ENCODE results near the gene VWA5A. TPM values are rescaled to one million over a fixed set of nuclear protein-coding genes. Genes with fewer than 3 reads are reported as not detected.

Gene VWA5A
- polyA plus RNA-seq, 1 of the 3 experiments (the other 2 are of a cell fraction), result 7.6 TPM

DNA sequence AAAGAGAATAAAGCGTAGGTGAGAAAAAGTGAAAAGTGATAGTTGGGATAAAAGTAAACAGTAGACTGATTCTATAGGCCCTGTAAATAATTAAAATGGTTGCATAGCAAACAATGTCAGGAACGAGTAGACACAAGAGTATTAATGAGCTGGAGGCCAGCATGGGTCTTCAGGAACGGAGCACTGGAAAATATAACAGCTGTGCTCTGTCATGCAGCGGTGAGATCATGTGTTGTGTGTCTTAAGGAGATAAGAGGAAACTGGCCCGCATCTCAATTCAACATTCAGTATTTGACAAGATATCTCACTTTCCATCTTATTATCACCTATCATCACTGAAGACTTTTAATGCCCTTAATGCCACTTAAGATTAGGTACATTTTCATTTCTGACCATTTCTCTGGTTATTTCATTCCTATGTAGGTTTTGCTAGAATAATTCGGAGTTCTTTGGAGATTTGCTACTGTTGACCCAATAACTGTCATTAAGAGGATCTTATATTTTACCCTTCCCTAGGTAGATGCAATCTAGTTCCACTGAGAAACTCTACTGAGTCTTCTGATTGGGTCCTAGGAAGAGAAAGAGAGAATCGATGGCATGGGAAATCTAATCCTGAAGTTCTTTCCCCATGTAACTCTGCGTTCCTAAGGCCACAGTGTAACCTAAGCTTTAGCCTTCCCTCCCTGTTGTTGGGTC lies 35.5 kb upstream of the VWA5A start (continued):
- TF ChIP-seq, protein P1, sequence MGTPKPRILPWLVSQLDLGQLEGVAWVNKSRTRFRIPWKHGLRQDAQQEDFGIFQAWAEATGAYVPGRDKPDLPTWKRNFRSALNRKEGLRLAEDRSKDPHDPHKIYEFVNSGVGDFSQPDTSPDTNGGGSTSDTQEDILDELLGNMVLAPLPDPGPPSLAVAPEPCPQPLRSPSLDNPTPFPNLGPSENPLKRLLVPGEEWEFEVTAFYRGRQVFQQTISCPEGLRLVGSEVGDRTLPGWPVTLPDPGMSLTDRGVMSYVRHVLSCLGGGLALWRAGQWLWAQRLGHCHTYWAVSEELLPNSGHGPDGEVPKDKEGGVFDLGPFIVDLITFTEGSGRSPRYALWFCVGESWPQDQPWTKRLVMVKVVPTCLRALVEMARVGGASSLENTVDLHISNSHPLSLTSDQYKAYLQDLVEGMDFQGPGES (IDR thresholded peaks at IDR 0.05; ENCODE audit: low read depth, low read length), result no peak
- no peak for TF ChIP-seq SIN3A (IDR thresholded peaks at IDR 0.05; ENCODE audit: borderline replicate concordance, low read depth, low read length)
- no peak for TF ChIP-seq EZH2phosphoT487 (IDR thresholded peaks at IDR 0.05; ENCODE audit: borderline replicate concordance, low read depth)
- TF ChIP-seq RXRA (IDR thresholded peaks at IDR 0.05; ENCODE audit: borderline replicate concordance, low read depth), result no peak
- TF ChIP-seq POLR2AphosphoS5 (IDR thresholded peaks at IDR 0.05; ENCODE audit: low read depth, low read length), result no peak
- no peak for TF ChIP-seq MXI1 (IDR thresholded peaks at IDR 0.05; ENCODE audit: low read depth, low read length)
- TF ChIP-seq, protein P2, sequence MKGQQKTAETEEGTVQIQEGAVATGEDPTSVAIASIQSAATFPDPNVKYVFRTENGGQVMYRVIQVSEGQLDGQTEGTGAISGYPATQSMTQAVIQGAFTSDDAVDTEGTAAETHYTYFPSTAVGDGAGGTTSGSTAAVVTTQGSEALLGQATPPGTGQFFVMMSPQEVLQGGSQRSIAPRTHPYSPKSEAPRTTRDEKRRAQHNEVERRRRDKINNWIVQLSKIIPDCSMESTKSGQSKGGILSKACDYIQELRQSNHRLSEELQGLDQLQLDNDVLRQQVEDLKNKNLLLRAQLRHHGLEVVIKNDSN (IDR thresholded peaks at IDR 0.05; ENCODE audit: borderline replicate concordance, low read depth), result no peak
- no peak for TF ChIP-seq RFX5 (IDR thresholded peaks at IDR 0.05; ENCODE audit: low read length)
- TF ChIP-seq FOXM1 (IDR thresholded peaks at IDR 0.05; ENCODE audit: low read depth), result no peak
- no peak for TF ChIP-seq TCF12 (IDR thresholded peaks at IDR 0.05)

DNA sequence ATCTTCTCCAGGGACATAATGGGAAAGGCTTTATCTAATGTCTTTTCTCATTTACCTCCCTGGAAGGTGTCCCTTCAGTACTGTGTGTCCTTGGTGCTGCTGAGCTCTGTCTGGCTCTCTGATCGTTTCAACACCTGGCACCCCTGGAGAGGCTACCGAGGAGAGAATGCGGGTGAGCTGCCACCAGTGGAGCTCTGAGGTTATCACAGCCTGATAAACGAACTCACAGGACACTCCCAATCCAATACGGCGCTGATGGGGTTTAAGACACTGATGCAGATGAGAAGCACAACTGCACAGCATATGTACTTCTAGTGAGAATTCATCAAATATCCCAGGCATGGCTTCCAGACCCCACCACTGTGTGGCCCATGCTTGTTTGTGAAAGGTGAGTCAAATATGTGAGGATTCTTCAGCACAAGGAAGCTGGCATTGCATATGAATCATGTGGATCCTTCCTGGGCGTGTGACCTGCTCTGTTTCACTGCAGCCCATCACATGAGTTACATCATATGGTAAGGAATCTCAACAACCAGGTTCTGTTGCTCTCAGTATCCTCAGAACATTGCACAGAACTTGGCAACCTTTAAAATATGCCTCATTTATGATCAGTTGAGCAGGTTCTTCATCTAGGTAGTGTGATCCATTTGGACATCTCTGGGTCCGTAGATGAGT lies 34.8 kb upstream of the VWA5A start:
- ChIA-PET CTCF (interaction anchor here (1.2 to 2.0 kb wide), 2 partner anchors 9 to 114 kb away, joined by 6 to 13 read pairs; no protein-coding TSS in a partner anchor), POLR2A (no interaction called here)
- H3K79me2 ChIP-seq (ENCODE audit: insufficient read depth), result no peaks in the 10 kb centered on the region
- TF ChIP-seq FOXJ3 (CRISPR knock-in tag; IDR thresholded peaks at IDR 0.05) (no peak), RCOR1 (IDR thresholded peaks at IDR 0.05; ENCODE audit: low read length) (no peak), ELF1 (IDR thresholded peaks at IDR 0.05) (no peak)
- no peak for DNase-seq
- no peaks in the 10 kb centered on the region for H3K36me3 ChIP-seq (replicated peaks in 1 of 2; ENCODE audit: control insufficient read depth in 1 of 2, insufficient read depth in 2 of 2, low read length in 1 of 2)
- WGBS (ENCODE audit: low lambda C conversion rate), result 45% methylated on average over 8 of the region's 8 CpGs
- H3K4me3 ChIP-seq (ENCODE audit: low read depth in 2 of 2, low read length in 1 of 2), result no peak overlapping the region
- no peak overlapping the region for H3K4me2 ChIP-seq
- no peaks in the 10 kb centered on the region for H3F3A ChIP-seq (replicated peaks; ENCODE audit: insufficient read depth)
- no peaks in the 10 kb centered on the region for H4K20me1 ChIP-seq (ENCODE audit: insufficient read depth)
- no peak overlapping the region for H2AFZ ChIP-seq (ENCODE audit: low read depth)
- no peak overlapping the region for H3K27ac ChIP-seq (ENCODE audit: low read depth in 2 of 2, low read length in 1 of 2)
- H3K9ac ChIP-seq, result no peak overlapping the region
- no peaks in the 10 kb centered on the region for H3K9me2 ChIP-seq
- H3K4me1 ChIP-seq (ENCODE audit: control insufficient read depth in 1 of 2, insufficient read depth in 2 of 2, low read depth in 1 of 2, low read length in 1 of 2), result peaks cover 0 to 5% of the 10 kb centered on the region in 2 experiments; a peak in 2 of 4 replicates
- H3K9me3 ChIP-seq, result no peaks in the 10 kb centered on the region
- H3K27me3 ChIP-seq (ENCODE audit: insufficient read depth), result peaks cover 31% of the 10 kb centered on the region; the same call in 1 of the 2 replicates

Measured in SK-N-SH (cell line).